ENCODE data around the gene RPGRIP1.

DNA sequence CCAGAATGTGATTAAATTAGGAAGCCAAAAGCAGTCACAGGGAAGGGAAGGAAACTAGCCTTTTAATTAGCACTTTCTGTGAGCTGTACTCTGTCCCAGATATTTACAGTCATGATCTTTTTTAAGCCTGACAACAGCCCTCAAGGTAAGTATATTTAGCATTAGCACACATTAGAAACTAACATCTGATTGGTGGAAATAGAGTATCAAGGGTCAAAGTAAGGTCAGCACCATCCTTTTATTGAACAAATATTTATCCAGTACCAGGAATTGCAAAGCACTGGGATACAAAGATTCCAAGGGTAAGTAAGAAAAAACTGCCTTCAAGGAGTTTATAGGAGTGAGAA lies 28.2 kb downstream of the RPGRIP1 start:
- TF ChIP-seq, protein P1, sequence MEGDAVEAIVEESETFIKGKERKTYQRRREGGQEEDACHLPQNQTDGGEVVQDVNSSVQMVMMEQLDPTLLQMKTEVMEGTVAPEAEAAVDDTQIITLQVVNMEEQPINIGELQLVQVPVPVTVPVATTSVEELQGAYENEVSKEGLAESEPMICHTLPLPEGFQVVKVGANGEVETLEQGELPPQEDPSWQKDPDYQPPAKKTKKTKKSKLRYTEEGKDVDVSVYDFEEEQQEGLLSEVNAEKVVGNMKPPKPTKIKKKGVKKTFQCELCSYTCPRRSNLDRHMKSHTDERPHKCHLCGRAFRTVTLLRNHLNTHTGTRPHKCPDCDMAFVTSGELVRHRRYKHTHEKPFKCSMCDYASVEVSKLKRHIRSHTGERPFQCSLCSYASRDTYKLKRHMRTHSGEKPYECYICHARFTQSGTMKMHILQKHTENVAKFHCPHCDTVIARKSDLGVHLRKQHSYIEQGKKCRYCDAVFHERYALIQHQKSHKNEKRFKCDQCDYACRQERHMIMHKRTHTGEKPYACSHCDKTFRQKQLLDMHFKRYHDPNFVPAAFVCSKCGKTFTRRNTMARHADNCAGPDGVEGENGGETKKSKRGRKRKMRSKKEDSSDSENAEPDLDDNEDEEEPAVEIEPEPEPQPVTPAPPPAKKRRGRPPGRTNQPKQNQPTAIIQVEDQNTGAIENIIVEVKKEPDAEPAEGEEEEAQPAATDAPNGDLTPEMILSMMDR (IDR thresholded peaks at IDR 0.05; ENCODE audit: insufficient read depth, low read depth, low read length): no peak
- no peak for TF ChIP-seq EZH2 (IDR thresholded peaks at IDR 0.05; ENCODE audit: insufficient read depth, low read length)

All from astrocyte (in vitro differentiated cells and primary cell).